ENCODE measurements around the gene ZNF436.

GRCh38 chr1:23345920-23346319 is 23.7 kb downstream of the ZNF436 start:
- TF ChIP-seq EZH2 (IDR thresholded peaks at IDR 0.05; ENCODE audit: low read depth) (no peak), CTCF (conservative IDR thresholded peaks at IDR 0.05) (no peak)

All from PC-9 (cell line).